ENCODE data around the gene BTNL9. TPM values are rescaled to one million over a fixed set of nuclear protein-coding genes. Genes with fewer than 3 reads are reported as not detected.
"Not testable (repeated sequence)": the region's sequence is repeated elsewhere in the genome, so short reads cannot be mapped to it uniquely, and the experiment has no call there.

BTNL9 gene
- polyA plus RNA-seq (2012; ENCODE audit: missing spikeins) = 5.2 TPM

- FAIRE-seq (no peak), DNase-seq (ENCODE audit: insufficient read length) (no peak)
- TF ChIP-seq POLR2A (IDR thresholded peaks at IDR 0.05; ENCODE audit: low read depth, low read length) (no peak), POLR2AphosphoS5 (IDR thresholded peaks at IDR 0.05; ENCODE audit: low read depth, low read length) (no peak), TAF1 (IDR thresholded peaks at IDR 0.05; ENCODE audit: borderline replicate concordance, low read depth, low read length) (no peak)
These were observed at the start of gene BTNL9 for GRCh38 chr5:181039931-181040630. TSS of gene BTNL9 (plus strand) at chr5:181040266. CDS start at chr5:181045490, 5,224 bp downstream.

- DNase-seq (ENCODE audit: insufficient read length) = no peak
These were observed 49.2 kb upstream of the BTNL9 start for GRCh38 chr5:180990882-180991242.

GRCh38 chr5:181001947-181002346 lies 38.1 kb upstream of the BTNL9 start:
- no peak for FAIRE-seq
- no peak for DNase-seq (ENCODE audit: insufficient read length)
- TF ChIP-seq POLR2A (IDR thresholded peaks at IDR 0.05; ENCODE audit: low read depth, low read length) = no peak
- TF ChIP-seq POLR2AphosphoS5 (IDR thresholded peaks at IDR 0.05; ENCODE audit: low read depth, low read length) = no peak
- no peak for TF ChIP-seq TAF1 (IDR thresholded peaks at IDR 0.05; ENCODE audit: borderline replicate concordance, low read depth, low read length)

More at GRCh38 chr5:180990882-180991242, 49.2 kb upstream of the BTNL9 start:
- no peak for FAIRE-seq
- TF ChIP-seq TAF1 (IDR thresholded peaks at IDR 0.05; ENCODE audit: borderline replicate concordance, low read depth, low read length) (no peak), POLR2AphosphoS5 (IDR thresholded peaks at IDR 0.05; ENCODE audit: low read depth, low read length) (no peak), POLR2A (IDR thresholded peaks at IDR 0.05; ENCODE audit: low read depth, low read length) (no peak)

- no peak for TF ChIP-seq TAF1 (IDR thresholded peaks at IDR 0.05; ENCODE audit: borderline replicate concordance, low read depth, low read length)
- no peak for TF ChIP-seq POLR2A (IDR thresholded peaks at IDR 0.05; ENCODE audit: low read depth, low read length)
- no peak for TF ChIP-seq POLR2AphosphoS5 (IDR thresholded peaks at IDR 0.05; ENCODE audit: low read depth, low read length)
- FAIRE-seq = no peak
These were observed 34.3 kb upstream of the BTNL9 start for GRCh38 chr5:181005791-181006190.

GRCh38 chr5:181008136-181008535 lies 31.9 kb upstream of the BTNL9 start:
- no peak for FAIRE-seq
- TF ChIP-seq TAF1 (IDR thresholded peaks at IDR 0.05; ENCODE audit: borderline replicate concordance, low read depth, low read length) (no peak), POLR2AphosphoS5 (IDR thresholded peaks at IDR 0.05; ENCODE audit: low read depth, low read length) (no peak), POLR2A (IDR thresholded peaks at IDR 0.05; ENCODE audit: low read depth, low read length) (no peak)

More at GRCh38 chr5:181005791-181006190, 34.3 kb upstream of the BTNL9 start:
- no peak for DNase-seq (ENCODE audit: insufficient read length)

GRCh38 chr5:181010018-181010417 lies 30.0 kb upstream of the BTNL9 start:
- FAIRE-seq; DNase-seq (ENCODE audit: insufficient read length): not testable (repeated sequence)

More at GRCh38 chr5:181008136-181008535, 31.9 kb upstream of the BTNL9 start:
- no peak for DNase-seq (ENCODE audit: insufficient read length)

- not testable (repeated sequence) for DNase-seq (ENCODE audit: insufficient read length); FAIRE-seq
These were observed 25.4 kb upstream of the BTNL9 start for GRCh38 chr5:181014654-181015053.

GRCh38 chr5:181017448-181017847 lies 22.6 kb upstream of the BTNL9 start:
- FAIRE-seq; DNase-seq (ENCODE audit: insufficient read length): not testable (repeated sequence)

GRCh38 chr5:181020688-181021087 lies 19.4 kb upstream of the BTNL9 start:
- TF ChIP-seq TAF1 (IDR thresholded peaks at IDR 0.05; ENCODE audit: borderline replicate concordance, low read depth, low read length) = no peak
- no peak for TF ChIP-seq POLR2A (IDR thresholded peaks at IDR 0.05; ENCODE audit: low read depth, low read length)
- TF ChIP-seq POLR2AphosphoS5 (IDR thresholded peaks at IDR 0.05; ENCODE audit: low read depth, low read length) = no peak
- no peak for FAIRE-seq

GRCh38 chr5:181024245-181025064 lies 15.6 kb upstream of the BTNL9 start:
- FAIRE-seq = no peak
- no peak for TF ChIP-seq POLR2AphosphoS5 (IDR thresholded peaks at IDR 0.05; ENCODE audit: low read depth, low read length)
- no peak for TF ChIP-seq POLR2A (IDR thresholded peaks at IDR 0.05; ENCODE audit: low read depth, low read length)
- TF ChIP-seq TAF1 (IDR thresholded peaks at IDR 0.05; ENCODE audit: borderline replicate concordance, low read depth, low read length) = no peak
- DNase-seq (ENCODE audit: insufficient read length) = no peak

More at GRCh38 chr5:181020688-181021087, 19.4 kb upstream of the BTNL9 start:
- DNase-seq (ENCODE audit: insufficient read length) = no peak

- DNase-seq (ENCODE audit: insufficient read length) = no peak
- TF ChIP-seq POLR2AphosphoS5 (IDR thresholded peaks at IDR 0.05; ENCODE audit: low read depth, low read length) (no peak), POLR2A (IDR thresholded peaks at IDR 0.05; ENCODE audit: low read depth, low read length) (no peak), TAF1 (IDR thresholded peaks at IDR 0.05; ENCODE audit: borderline replicate concordance, low read depth, low read length) (no peak)
These were observed 12.5 kb upstream of the BTNL9 start for GRCh38 chr5:181027452-181028031.

More at GRCh38 chr5:181027452-181028031, 12.5 kb upstream of the BTNL9 start:
- no peak for FAIRE-seq

Measured in GM12892 (cell line).